HG02938 (cell line): ENCODE measurements around the gene FERMT1.
"Not testable (repeated sequence)": the region's sequence is repeated elsewhere in the genome, so short reads cannot be mapped to it uniquely, and the experiment has no call there.

Experiments
- ATAC-seq: cut with Tn5 transposase; IDR thresholded peaks from one replicate; pipeline ENCODE4 v1.9.1; 2021; ENCODE audit warnings: mild to moderate bottlenecking, moderate library complexity; ENCODE audit not compliant: unreplicated experiment

Gene FERMT1

GRCh38 chr20:6070829-6071695 is 51.8 kb downstream of the FERMT1 start:
- ATAC-seq = no peak

DNA sequence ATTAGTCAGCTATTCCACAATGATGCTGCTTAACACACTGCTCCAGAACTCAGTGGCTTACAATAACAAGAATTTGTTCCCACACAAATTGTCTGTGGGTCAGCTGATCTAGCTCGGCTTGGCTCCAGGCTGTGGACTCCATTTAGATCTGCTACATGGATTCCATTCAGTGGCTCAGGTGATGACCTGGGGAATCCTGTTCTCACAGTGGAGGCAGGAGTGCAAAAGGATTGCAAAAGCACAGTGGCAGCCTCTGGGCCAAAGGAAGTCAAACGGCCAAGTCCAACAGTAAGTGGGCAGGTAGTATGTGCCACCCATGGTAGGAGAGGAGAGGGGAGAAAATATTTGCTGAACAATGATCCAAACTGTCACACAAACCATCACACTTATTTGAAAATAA is 53.2 kb downstream of the FERMT1 start:
- no peak for ATAC-seq

DNA sequence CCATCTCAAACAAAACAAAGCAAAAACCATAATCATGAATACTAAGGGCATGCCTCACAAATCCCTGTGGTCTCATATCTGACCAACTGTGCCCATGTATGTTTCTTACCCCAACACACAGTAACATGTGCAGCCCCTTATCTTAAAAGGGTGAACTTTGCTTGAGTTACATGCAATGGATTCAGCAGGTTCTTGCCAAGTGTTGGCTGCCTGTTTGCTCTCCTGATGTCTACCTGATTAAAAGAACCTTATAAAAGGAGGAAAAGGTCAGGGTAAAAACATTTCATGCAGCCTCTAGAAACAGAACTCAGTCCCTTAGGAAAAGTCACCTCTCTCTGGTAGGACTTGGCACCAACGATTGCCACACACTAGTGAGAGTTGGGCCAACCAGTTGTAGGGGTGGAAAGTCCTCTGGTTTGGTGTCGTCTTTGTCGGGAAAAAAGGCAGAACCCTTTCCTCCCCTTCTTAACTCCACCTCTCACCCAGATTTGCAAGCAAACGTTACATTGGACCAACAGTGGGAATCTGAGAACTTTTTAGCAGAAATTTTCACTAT is 55.0 kb downstream of the FERMT1 start:
- ATAC-seq = no peak

DNA sequence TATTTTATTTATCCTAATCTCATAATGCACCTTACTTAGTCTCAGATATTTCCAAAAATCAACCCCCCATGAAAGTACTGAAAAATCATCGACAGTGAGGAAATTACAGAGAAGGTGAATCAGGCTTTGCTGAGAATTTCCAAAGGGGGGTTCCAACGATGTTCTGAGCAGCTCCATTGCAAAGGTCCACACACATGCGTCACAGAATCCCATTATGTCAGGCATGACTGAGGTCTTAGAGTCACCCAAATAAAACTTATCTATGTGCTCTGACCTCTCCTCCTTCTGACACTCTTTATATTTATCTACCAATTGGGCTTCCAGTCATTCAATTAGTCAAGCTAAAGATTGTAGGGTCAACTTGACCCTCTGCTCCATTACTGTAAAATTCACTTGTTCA is 56.2 kb downstream of the FERMT1 start:
- ATAC-seq = no peak

DNA sequence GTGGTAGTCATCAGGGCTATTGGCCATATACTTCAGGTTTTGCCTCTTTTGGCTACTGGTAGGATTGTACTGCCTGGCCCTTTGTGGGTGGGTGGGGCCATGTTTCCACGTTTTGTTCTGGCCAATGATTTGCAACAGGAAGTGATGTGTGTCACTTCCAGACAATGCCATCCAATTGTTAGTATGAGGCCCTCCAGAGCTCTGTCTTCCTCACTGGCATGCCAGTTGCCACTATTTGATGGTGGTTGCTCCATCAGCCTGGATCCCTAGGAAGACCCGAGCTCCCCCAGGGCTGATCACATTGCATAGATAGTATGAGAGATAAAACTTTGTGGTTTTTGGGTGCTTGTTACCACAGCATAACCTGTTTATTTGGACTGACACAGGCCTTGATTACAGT is 61.3 kb downstream of the FERMT1 start:
- ATAC-seq = no peak

GRCh38 chr20:6060213-6060612 is 62.6 kb downstream of the FERMT1 start:
- no peak for ATAC-seq

DNA sequence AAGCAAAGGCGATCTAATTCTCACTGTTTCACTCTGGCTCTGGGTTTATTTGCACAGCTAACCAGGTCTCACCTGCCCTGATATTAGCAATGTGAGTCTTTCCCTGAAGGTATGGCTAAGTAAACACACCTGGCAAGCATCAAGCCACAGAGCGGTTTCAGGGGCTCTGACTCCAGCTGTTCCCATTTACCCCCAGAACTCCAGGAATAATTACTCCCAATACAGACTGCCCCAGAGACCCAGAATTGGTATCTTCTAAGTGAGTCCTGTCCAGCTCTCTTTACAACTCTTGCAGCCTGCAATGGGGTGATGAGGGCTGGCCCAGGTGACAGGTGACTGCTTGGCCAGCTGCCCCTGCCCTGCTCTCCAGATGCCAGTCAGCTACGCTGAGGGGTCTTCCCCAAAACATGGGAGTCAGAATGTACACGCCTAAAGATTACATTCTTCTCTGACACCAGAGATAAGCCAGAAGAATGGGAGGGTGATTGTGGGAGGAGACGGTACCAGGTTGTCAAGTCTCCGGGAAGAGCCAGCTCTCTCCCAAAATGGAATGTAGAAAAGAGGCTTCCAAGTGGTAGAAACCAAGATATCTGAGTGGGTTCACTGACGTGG is 64.0 kb downstream of the FERMT1 start:
- no peak for ATAC-seq

DNA sequence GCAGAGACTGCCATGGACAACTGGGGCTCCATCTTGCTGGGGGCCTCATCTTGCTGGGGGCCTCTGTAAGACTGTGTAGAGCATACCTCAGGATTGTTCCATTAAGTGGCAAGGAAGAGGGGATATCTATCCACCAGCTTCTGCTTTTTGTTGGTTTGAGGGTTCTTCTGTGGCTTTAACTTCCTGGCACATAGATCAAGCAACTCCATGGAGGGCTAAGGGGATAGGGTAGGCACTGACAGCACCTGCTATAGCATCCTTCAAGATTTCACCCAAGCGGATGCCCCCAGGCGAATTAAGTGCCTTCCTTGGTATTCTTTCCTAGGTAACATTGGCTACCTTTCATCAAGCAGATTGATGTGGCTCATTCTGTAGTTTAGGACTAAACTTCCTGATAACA is 65.1 kb downstream of the FERMT1 start:
- no peak for ATAC-seq

GRCh38 chr20:6057139-6057538 is 65.7 kb downstream of the FERMT1 start:
- ATAC-seq = no peak

DNA sequence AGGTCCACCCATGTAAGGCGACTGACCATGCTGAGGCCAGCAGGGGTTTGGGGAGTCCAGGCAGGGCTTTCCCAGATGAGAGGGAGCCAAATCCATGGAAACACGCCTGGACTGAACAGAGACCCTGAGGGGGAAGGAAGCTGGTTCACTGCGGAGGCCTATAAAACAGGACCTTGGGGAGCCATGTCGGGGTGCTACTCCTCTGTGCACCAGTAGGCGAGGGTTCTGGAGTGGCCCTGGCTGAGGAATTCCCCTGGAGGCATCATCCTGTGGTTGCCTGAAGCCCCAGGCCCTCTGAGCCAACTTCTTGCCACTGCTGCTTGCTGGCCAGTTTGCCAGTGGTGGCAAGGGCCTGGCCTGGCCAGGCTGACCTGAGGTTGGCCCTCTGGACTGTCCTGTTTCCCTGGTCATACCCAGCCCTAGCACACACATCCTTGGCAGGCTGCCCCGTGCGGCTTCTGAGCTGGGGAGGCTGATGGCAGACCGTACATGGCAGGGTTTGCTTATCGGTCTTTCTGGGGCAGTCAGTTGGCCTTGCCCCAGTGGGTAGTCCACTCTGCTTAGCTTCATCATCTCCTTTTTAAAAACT is 66.8 kb downstream of the FERMT1 start:
- ATAC-seq = no peak

GRCh38 chr20:6055161-6055783 is 67.6 kb downstream of the FERMT1 start:
- ATAC-seq = no peak

GRCh38 chr20:6054689-6055051 is 68.2 kb downstream of the FERMT1 start:
- ATAC-seq = not testable (repeated sequence)

DNA sequence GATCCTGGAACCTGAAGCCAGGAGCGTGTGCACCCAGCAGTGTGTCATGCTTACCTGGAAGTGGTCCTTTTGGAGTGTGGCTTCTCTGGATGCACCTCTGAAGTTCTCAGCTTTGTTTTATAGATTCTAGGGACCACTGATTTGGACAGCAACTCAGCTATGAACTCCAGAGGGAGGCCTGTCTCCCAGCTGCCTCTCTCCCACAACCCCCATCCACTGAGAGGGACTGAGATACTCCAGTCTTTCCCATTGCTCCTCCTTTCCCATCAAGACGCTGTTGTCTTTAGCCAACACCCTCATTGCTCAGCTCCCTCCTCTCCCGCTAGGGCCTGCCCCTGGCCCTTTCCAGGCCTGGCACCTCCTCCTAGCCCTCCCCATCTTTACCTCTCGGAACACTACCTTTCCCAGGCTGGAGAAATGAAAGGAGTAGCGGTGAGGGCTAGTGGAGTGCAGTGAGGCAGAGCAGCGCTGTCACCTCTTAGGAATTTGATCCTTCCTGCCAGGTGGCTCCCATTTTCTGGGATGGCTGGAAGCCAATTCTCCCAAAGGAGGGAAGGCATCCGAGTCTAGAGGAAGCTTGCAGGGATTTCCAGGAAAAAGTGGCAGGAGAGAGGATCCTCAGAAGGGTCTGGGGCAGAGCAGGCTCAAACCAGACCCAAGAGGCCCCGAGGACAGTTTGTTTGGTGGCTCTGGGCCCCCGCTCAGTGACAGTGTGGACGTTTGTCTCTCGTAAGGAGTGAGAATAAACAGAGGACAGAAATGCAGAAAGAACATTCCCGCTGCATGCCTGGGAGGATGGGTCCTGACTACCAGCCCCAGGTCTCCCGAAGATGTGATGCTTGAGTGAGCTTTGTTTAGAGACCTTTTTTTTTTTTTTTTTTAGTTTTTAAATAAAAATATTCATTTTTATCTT is 68.8 kb downstream of the FERMT1 start, which contains the start of gene LRRN4:
LRRN4 (minus strand) TSS at position 285 of the 913 bp plus-strand sequence. CDS start 1,261 bp downstream, outside the sequence.
- ATAC-seq = no peak

GRCh38 chr20:6053064-6053775 is 69.6 kb downstream of the FERMT1 start:
- no peak for ATAC-seq

- ATAC-seq = no peak
These were observed 71.3 kb downstream of the FERMT1 start for GRCh38 chr20:6051505-6051904.

DNA sequence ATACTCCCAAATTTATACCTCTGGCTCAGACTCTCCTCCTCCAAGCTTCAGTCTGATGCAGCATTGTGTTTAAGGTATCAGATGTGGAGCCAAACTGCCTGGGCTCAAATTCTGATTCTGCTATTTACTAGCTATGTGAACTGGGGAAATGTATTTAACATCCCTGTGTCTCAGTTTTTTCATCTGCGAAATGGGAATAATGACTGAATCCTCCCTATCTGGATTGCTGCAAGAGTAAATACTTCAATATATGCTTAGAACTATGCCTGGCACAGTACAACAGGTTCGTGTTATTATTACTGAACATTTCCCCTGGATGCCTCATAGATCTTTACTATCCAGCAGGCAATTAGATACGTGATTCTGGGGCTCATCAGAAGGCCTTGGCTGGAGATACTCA is 74.4 kb downstream of the FERMT1 start:
- ATAC-seq = no peak

DNA sequence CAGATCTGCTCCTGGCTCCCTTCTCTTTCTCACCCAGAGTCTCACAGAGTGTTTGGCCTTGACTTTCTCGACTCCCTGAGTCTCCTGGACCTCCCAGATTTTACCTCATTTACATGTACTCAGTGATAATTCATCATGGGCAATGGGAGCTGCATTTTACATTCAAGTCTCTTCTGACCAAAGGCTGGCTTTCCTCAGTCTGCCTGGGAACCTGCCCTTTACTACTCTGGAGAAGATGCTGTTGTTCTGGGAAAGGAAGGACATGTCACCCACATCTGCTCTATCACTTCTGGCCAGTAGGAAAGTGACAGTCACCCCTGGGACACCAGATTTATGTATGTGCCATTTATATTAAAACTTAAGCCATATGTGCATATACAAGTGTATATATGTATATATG is 76.4 kb downstream of the FERMT1 start:
- ATAC-seq = no peak

GRCh38 chr20:6045566-6045965 is 77.3 kb downstream of the FERMT1 start:
- no peak for ATAC-seq

- ATAC-seq = no peak
These were observed 78.7 kb downstream of the FERMT1 start for GRCh38 chr20:6044115-6044514.
